GM19240 (cell line): Measurements from ENCODE around the gene PTS.

ENCODE experiments used
- DNase-seq: peaks from one replicate; pipeline ENCODE4 v3.0.0; 2011; ENCODE audit warnings: low spot score; ENCODE audit not compliant: insufficient read length

PTS gene

GRCh38 chr11:112221274-112221835, 4.9 kb upstream of the PTS start:
- DNase-seq, result no peak

- no peak for DNase-seq
These were observed 3.9 kb upstream of the PTS start for GRCh38 chr11:112222303-112222702.

- no peak for DNase-seq
These were observed 3.1 kb upstream of the PTS start for GRCh38 chr11:112223121-112223520.

- no peak for DNase-seq
These were observed 2.3 kb upstream of the PTS start for GRCh38 chr11:112223754-112224532.

- DNase-seq, result no peak
These were observed 521 bp upstream of the PTS start for GRCh38 chr11:112225753-112226061.

GRCh38 chr11:112226831-112227401, 688 bp downstream of the PTS start:
- DNase-seq, result no peak

GRCh38 chr11:112227471-112227870, 1.2 kb downstream of the PTS start:
- DNase-seq, result no peak

GRCh38 chr11:112228706-112229105, 2.5 kb downstream of the PTS start:
- DNase-seq, result no peak

- no peak for DNase-seq
These were observed 2.9 kb downstream of the PTS start for GRCh38 chr11:112229159-112229558.

GRCh38 chr11:112229746-112230433, 3.7 kb downstream of the PTS start:
- no peak for DNase-seq

- no peak for DNase-seq
These were observed 5.7 kb downstream of the PTS start for GRCh38 chr11:112231952-112232351.

GRCh38 chr11:112235750-112236390, 9.6 kb downstream of the PTS start:
- DNase-seq, result no peak

- DNase-seq, result no peak
These were observed 11.2 kb downstream of the PTS start for GRCh38 chr11:112237451-112237850.

- DNase-seq, result no peak
These were observed 11.8 kb downstream of the PTS start for GRCh38 chr11:112238041-112238440.

- DNase-seq, result no peak
These were observed 15.3 kb downstream of the PTS start for GRCh38 chr11:112241486-112241885.

- DNase-seq, result no peak
These were observed 21.0 kb downstream of the PTS start for GRCh38 chr11:112247201-112247600.

- no peak for DNase-seq
These were observed 22.0 kb downstream of the PTS start for GRCh38 chr11:112248201-112248600.

- DNase-seq, result no peak
These were observed 23.8 kb downstream of the PTS start for GRCh38 chr11:112249871-112250610.

GRCh38 chr11:112253605-112254242, 27.5 kb downstream of the PTS start:
- no peak for DNase-seq

GRCh38 chr11:112255067-112255720, 29.0 kb downstream of the PTS start:
- no peak for DNase-seq
